Spleen (tissue), 11 donors: ENCODE measurements around the gene GDF2. TPM values are rescaled to one million over a fixed set of nuclear protein-coding genes. Genes with fewer than 3 reads are reported as not detected.

Source experiments
- DNase-seq: peaks from one replicate; pipeline ENCODE4 v3.0.0-alpha.2; 2020
- H3K27ac ChIP-seq, 8 donors: fragments of 200-600 bp; sonication (generic) in 7 of 8; 1 replicate in 4 of 8; 2 replicates in 4 of 8; pipeline versions ENCODE4 v1.5.0 to v1.8.0; 2016 to 2021; ENCODE audit warnings: inconsistent platforms in 4 of 8, mild to moderate bottlenecking in 4 of 8, moderate library complexity in 1 of 8
- H3K27me3 ChIP-seq, 7 donors: fragments of 200-600 bp; sonication (generic) in 6 of 7; replicated peaks in 1 of 7; 1 replicate in 4 of 7; 2 replicates in 3 of 7; pipeline versions ENCODE4 v1.5.0 to v1.8.0; 2016 to 2021; ENCODE audit warnings: inconsistent platforms in 3 of 7, mild to moderate bottlenecking in 1 of 7
- H3K36me3 ChIP-seq, 6 donors: fragments of 200-600 bp; sonication (generic) in 5 of 6; 1 replicate in 4 of 6; 2 replicates in 2 of 6; pipeline versions ENCODE4 v1.5.0 to v1.8.0; 2016 to 2021; ENCODE audit warnings: inconsistent platforms in 2 of 6
- H3K4me1 ChIP-seq, 6 donors: fragments of 200-600 bp; sonication (generic) in 5 of 6; 1 replicate in 3 of 6; 2 replicates in 3 of 6; pipeline versions ENCODE4 v1.5.0 to v1.8.0; 2016 to 2021; ENCODE audit warnings: inconsistent platforms in 3 of 6
- H3K4me3 ChIP-seq, 8 donors: fragments of 200-600 bp; sonication (generic) in 7 of 8; 1 replicate in 4 of 8; 2 replicates in 4 of 8; pipeline versions ENCODE4 v1.5.0 to v1.8.0; 2016 to 2021; ENCODE audit warnings: inconsistent platforms in 4 of 8, mild to moderate bottlenecking in 4 of 8, moderate library complexity in 2 of 8
- H3K9me3 ChIP-seq, 8 donors: fragments of 200-600 bp; sonication (generic) in 7 of 8; 1 replicate in 4 of 8; 2 replicates in 4 of 8; pipeline versions ENCODE4 v1.5.0 to v1.8.0; 2016 to 2021; ENCODE audit warnings: inconsistent platforms in 4 of 8
- POLR2A ChIP-seq, 3 donors: fragments of 450-650 bp; IDR thresholded peaks; one replicate each; pipeline ENCODE4 v1.5.1; 2017; ENCODE audit warnings: antibody characterized with exemption in 3 of 3, mild to moderate bottlenecking in 1 of 3
- POLR2AphosphoS5 ChIP-seq, 3 donors: sonication (generic); formaldehyde crosslinking; IDR thresholded peaks; one replicate each; pipeline ENCODE4 v1.5.1; 2017; ENCODE audit warnings: antibody characterized with exemption in 3 of 3
- WGBS, 5 donors: extraction: QIAGEN DNeasy Blood & Tissue Kit in 3 of 5; methylation state at CpG; one replicate each; pipeline versions ENCODE4 v1.1.5 to v1.1.7; 2013 to 2018; 5-methylcytosine and 5-hydroxymethylcytosine counted together
- intact Hi-C: fragments of 100-400 bp; cut with DNase I; formaldehyde crosslinking; loops from one replicate; pipeline ENCODE4 v1.15.0; 2023; ENCODE audit warnings: low total_unique reads
- polyA plus RNA-seq, 3 donors: library from polyadenylated mRNA; stranded (reverse); fragments of 200-250 nt; gene quantifications; one replicate each; pipeline ENCODE4 v1.2.1, GENCODE V29; 2013
- total RNA-seq, 7 donors: library from RNA; depleted of rRNA in 3 of 7; stranded (reverse); fragments of >200 nt in 3 of 7; fragmentation: NEBNext Ultra II Directional in 4 of 7; extraction: Animal tissue kit (Norgen Biotek cat#: 25700) in 4 of 7; gene quantifications; one replicate each; pipeline versions ENCODE4 v1.1.0 to v1.2.1, GENCODE V29; 2016 to 2021
- TF ChIP-seq, protein P1 (sequence below), 11 experiments: fragments of 200-600 bp in 7 of 11; fragments of 450-650 bp in 4 of 11; sonication (generic) in 4 of 11; IDR thresholded peaks in 8 of 11; conservative IDR thresholded peaks in 3 of 11; 1 replicate in 7 of 11; 2 replicates in 4 of 11; pipeline versions ENCODE4 v1.4.0 to v1.8.0; 2016 to 2021; ENCODE audit warnings: antibody characterized with exemption in 11 of 11, inconsistent platforms in 4 of 11, mild to moderate bottlenecking in 1 of 11
- donor health status: healthy with polysubstance abuse.
- donor health status: DM: no; HTN: no; CAD: no; lungs with moderate emphysema.
- donor health status: DM: no; HTN: no; CAD: no.
- donor health status: Bipolar disorder and iron deficiency.
- donor health status: healthy.
- donor health status: DM: no; HTN: no; CAD: no.
- donor health status: DM: yes; HTN: yes; CAD: no.

GDF2 gene
- total and polyA plus RNA-seq, 10 donors, result not detected

GRCh38 chr10:47311193-47311931 lies 10.9 kb upstream of the GDF2 start:
- TF ChIP-seq, protein P1, sequence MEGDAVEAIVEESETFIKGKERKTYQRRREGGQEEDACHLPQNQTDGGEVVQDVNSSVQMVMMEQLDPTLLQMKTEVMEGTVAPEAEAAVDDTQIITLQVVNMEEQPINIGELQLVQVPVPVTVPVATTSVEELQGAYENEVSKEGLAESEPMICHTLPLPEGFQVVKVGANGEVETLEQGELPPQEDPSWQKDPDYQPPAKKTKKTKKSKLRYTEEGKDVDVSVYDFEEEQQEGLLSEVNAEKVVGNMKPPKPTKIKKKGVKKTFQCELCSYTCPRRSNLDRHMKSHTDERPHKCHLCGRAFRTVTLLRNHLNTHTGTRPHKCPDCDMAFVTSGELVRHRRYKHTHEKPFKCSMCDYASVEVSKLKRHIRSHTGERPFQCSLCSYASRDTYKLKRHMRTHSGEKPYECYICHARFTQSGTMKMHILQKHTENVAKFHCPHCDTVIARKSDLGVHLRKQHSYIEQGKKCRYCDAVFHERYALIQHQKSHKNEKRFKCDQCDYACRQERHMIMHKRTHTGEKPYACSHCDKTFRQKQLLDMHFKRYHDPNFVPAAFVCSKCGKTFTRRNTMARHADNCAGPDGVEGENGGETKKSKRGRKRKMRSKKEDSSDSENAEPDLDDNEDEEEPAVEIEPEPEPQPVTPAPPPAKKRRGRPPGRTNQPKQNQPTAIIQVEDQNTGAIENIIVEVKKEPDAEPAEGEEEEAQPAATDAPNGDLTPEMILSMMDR (IDR thresholded peaks at IDR 0.05 in 8 of 11, conservative IDR thresholded peaks at IDR 0.05 in 3 of 11), result no peak
- TF ChIP-seq POLR2AphosphoS5 (IDR thresholded peaks at IDR 0.05), result peak in 1 of 3 donors; percentile 26
- no peaks in the 10 kb centered on the region for H3K36me3 ChIP-seq
- H3K4me3 ChIP-seq, result no peak overlapping the region
- intact Hi-C loops, result no loop called here
- peak; percentile 83 for DNase-seq
- H3K27ac ChIP-seq, result peak overlapping the region in 3 of 8 donors; percentile 1 to 40 (median 15)
- H3K27me3 ChIP-seq, result peaks cover 0 to 32% (median 0%) of the 10 kb centered on the region in 7 donors
- no peaks in the 10 kb centered on the region for H3K9me3 ChIP-seq
- WGBS, 5 donors, result 54 to 61% (median 58%) methylated on average over 10 of the region's 10 CpGs
- peaks cover 0 to 25% (median 10%) of the 10 kb centered on the region in 6 donors for H3K4me1 ChIP-seq

- 22 to 40% (median 28%) methylated on average over 10 to 20 of the region's 20 CpGs for WGBS, 5 donors
- Histone ChIP-seq H3K27ac (peak overlapping the region in 1 of 8 donors; percentile 13), H3K27me3 (peaks cover 0 to 31% (median 0%) of the 10 kb centered on the region in 7 donors), H3K36me3 (no peaks in the 10 kb centered on the region), H3K9me3 (no peaks in the 10 kb centered on the region), H3K4me3 (no peak overlapping the region), H3K4me1 (peaks cover 0 to 21% (median 10%) of the 10 kb centered on the region in 6 donors)
- peak; percentile 94 for DNase-seq
- intact Hi-C loops, result loop anchor here (2.0 kb wide), 1 partner anchor 265 kb away; no protein-coding TSS in a partner anchor
- TF ChIP-seq POLR2AphosphoS5 (IDR thresholded peaks at IDR 0.05), result no peak
- TF ChIP-seq, protein P1 (IDR thresholded peaks at IDR 0.05 in 8 of 11, conservative IDR thresholded peaks at IDR 0.05 in 3 of 11), result peak; percentile 51 to 92 (median 86)
Measured at GRCh38 chr10:47311932-47312662, 10.2 kb upstream of the GDF2 start.

- Histone ChIP-seq H3K9me3 (no peaks in the 10 kb centered on the region), H3K4me3 (no peak overlapping the region), H3K36me3 (no peaks in the 10 kb centered on the region), H3K27me3 (peaks cover 0 to 27% (median 0%) of the 10 kb centered on the region in 7 donors), H3K27ac (no peak overlapping the region), H3K4me1 (peaks cover 0 to 21% (median 10%) of the 10 kb centered on the region in 6 donors)
- TF ChIP-seq, protein P1 (IDR thresholded peaks at IDR 0.05 in 8 of 11, conservative IDR thresholded peaks at IDR 0.05 in 3 of 11), result no peak
- TF ChIP-seq POLR2A (IDR thresholded peaks at IDR 0.05), result no peak
- no peak for TF ChIP-seq POLR2AphosphoS5 (IDR thresholded peaks at IDR 0.05)
- intact Hi-C loops, result loop anchor here (2.0 kb wide), 1 partner anchor 266 kb away; no protein-coding TSS in a partner anchor
- no peak for DNase-seq
- 85 to 93% (median 86%) methylated on average over 6 to 7 of the region's 7 CpGs for WGBS, 5 donors
Measured at GRCh38 chr10:47312663-47312995, 9.6 kb upstream of the GDF2 start.
